ENCODE measurements around the gene ASPSCR1.

GRCh38 chr17:82060614-82061013 is 83.2 kb downstream of the ASPSCR1 start:
- no peak for TF ChIP-seq RCOR1 (IDR thresholded peaks at IDR 0.05; ENCODE audit: insufficient replicate concordance, low read length)
- no peak for TF ChIP-seq CTCF (conservative IDR thresholded peaks at IDR 0.05; ENCODE audit: low read depth, low read length)
- TF ChIP-seq RFX5 (IDR thresholded peaks at IDR 0.05; ENCODE audit: low read depth, low read length) = no peak
- TF ChIP-seq FOS (IDR thresholded peaks at IDR 0.05; ENCODE audit: low read depth, low read length) = no peak
- TF ChIP-seq BHLHE40 (IDR thresholded peaks at IDR 0.05; ENCODE audit: low read depth, low read length) = no peak
- TF ChIP-seq POLR2A (IDR thresholded peaks at IDR 0.05; ENCODE audit: low read depth, low read length) = no peak
